ENCODE results near the gene C1S. TPM values are rescaled to one million over a fixed set of nuclear protein-coding genes. Genes with fewer than 3 reads are reported as not detected.
"Not testable (repeated sequence)": the region's sequence is repeated elsewhere in the genome, so short reads cannot be mapped to it uniquely, and the experiment has no call there.

Gene C1S
- total RNA-seq, 2 experiments from 2014 or later, result 3.8 to 4.6 TPM

DNA sequence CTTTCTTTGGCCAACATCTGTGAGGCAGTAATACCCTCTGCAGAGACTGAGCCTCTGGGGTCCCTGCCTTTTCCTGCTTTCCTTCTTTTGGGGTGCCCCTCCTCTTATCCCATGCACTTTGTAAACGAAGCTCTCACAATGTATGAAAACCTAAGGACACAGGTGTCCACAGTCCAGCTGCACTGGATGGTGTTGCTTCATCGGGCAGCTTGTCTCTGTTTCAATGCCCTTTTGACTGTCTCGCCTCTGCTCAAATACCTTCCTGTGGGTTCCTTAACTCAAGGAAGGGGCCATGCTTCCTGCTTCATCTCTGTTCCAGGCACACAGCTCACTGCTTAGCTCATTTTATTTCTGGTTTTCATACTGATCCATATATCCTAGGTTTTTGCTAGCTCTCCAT lies 42.1 kb downstream of the C1S start:
- Mint-ChIP-seq H3K4me3 (no peak overlapping the region), H3K27me3 (no peaks in the 10 kb centered on the region), H3K36me3 (ENCODE audit: low read depth) (peaks cover 59% of the 10 kb centered on the region), H3K4me1 (ENCODE audit: low read depth) (peaks cover 37% of the 10 kb centered on the region), H3K27ac (no peak overlapping the region), H3K9me3 (peaks cover 9% of the 10 kb centered on the region)
- Histone ChIP-seq H3K27me3 (ENCODE audit: control insufficient read depth in 1 of 2, insufficient read depth in 2 of 2, low read length in 2 of 2) (no peaks in the 10 kb centered on the region), H3K9me3 (ENCODE audit: control insufficient read depth in 1 of 2, insufficient read depth in 1 of 2, low read length in 2 of 2) (no peaks in the 10 kb centered on the region), H3K27ac (ENCODE audit: low read depth in 1 of 2, low read length in 2 of 2) (no peak overlapping the region), H3K4me3 (ENCODE audit: low read length) (no peak overlapping the region), H3K36me3 (ENCODE audit: insufficient read depth, low read length) (peaks cover 47% of the 10 kb centered on the region), H3K4me1 (ENCODE audit: insufficient read depth, low read length) (peaks cover 18% of the 10 kb centered on the region)
- TF ChIP-seq, protein P1, sequence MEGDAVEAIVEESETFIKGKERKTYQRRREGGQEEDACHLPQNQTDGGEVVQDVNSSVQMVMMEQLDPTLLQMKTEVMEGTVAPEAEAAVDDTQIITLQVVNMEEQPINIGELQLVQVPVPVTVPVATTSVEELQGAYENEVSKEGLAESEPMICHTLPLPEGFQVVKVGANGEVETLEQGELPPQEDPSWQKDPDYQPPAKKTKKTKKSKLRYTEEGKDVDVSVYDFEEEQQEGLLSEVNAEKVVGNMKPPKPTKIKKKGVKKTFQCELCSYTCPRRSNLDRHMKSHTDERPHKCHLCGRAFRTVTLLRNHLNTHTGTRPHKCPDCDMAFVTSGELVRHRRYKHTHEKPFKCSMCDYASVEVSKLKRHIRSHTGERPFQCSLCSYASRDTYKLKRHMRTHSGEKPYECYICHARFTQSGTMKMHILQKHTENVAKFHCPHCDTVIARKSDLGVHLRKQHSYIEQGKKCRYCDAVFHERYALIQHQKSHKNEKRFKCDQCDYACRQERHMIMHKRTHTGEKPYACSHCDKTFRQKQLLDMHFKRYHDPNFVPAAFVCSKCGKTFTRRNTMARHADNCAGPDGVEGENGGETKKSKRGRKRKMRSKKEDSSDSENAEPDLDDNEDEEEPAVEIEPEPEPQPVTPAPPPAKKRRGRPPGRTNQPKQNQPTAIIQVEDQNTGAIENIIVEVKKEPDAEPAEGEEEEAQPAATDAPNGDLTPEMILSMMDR (IDR thresholded peaks at IDR 0.05), result no peak
- intact Hi-C loops (cut with DNase I, micrococcal nuclease), result no loop called here
- ATAC-seq (ENCODE audit: poor library complexity), result no peak
- ChIA-PET CTCF (interaction anchor here (2.0 kb wide), 1 partner anchor 230 kb away, joined by 6 read pairs; the partner anchor contains the start of gene SPSB2), POLR2A (no interaction called here)
- no peak for DNase-seq

DNA sequence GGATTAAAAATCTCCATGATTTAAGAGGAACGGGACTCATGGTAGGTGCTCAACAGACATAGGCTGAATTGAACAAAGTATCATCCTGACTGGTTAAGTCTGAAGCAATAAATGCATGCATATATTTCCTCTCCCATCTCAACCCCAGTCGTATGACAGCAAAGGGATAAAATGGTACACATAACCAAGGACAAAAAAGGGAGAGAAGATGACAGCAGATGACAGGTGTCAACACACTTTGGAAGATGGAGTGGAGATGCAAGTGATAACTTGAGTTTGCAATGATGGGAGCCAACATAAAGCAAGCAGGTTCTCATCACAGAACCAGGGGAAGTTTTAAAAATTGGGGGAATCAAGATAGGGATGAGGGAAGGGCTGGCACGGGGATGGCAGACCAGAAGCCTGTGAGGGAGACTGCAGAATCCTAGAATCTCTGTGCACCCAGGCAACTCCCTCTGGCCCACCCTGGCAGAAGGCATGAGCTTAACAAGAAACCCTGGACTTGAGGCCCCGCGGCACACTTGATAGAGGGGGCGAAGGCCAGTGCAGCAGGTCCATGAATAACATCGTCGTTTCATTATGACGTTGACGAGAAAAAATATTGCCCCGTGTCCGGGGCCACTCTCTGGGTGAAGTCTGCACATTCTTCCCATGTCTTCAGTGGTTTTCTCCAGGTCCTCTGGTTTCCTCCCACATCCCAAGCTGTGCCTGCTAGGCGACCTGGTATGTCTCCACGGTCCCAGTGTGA lies 43.5 kb downstream of the C1S start:
- intact Hi-C loops (cut with DNase I, micrococcal nuclease), result no loop called here
- POLR2A ChIA-PET, result no interaction called here
- DNase-seq (no peak), ATAC-seq (ENCODE audit: poor library complexity) (no peak)
- Histone ChIP-seq H3K4me3 (ENCODE audit: low read length) (no peak overlapping the region), H3K4me1 (ENCODE audit: insufficient read depth, low read length) (peaks cover 25% of the 10 kb centered on the region), H3K27ac (ENCODE audit: low read depth in 1 of 2, low read length in 2 of 2) (no peak overlapping the region), H3K36me3 (ENCODE audit: insufficient read depth, low read length) (peaks cover 41% of the 10 kb centered on the region), H3K9me3 (ENCODE audit: control insufficient read depth in 1 of 2, insufficient read depth in 1 of 2, low read length in 2 of 2) (no peaks in the 10 kb centered on the region), H3K27me3 (ENCODE audit: control insufficient read depth in 1 of 2, insufficient read depth in 2 of 2, low read length in 2 of 2) (no peaks in the 10 kb centered on the region)
- CTCF ChIA-PET, result interaction anchor here (1.2 kb wide), 1 partner anchor 9 kb away, joined by 3 read pairs; no protein-coding TSS in a partner anchor
- H3K27me3 Mint-ChIP-seq, result no peaks in the 10 kb centered on the region
- peaks cover 49% of the 10 kb centered on the region for H3K4me1 Mint-ChIP-seq (ENCODE audit: low read depth)
- no peak overlapping the region for H3K27ac Mint-ChIP-seq
- peaks cover 9% of the 10 kb centered on the region for H3K9me3 Mint-ChIP-seq
- TF ChIP-seq, protein P1 (IDR thresholded peaks at IDR 0.05), result no peak
- H3K36me3 Mint-ChIP-seq (ENCODE audit: low read depth), result peaks cover 62% of the 10 kb centered on the region
- H3K4me3 Mint-ChIP-seq, result no peak overlapping the region

DNA sequence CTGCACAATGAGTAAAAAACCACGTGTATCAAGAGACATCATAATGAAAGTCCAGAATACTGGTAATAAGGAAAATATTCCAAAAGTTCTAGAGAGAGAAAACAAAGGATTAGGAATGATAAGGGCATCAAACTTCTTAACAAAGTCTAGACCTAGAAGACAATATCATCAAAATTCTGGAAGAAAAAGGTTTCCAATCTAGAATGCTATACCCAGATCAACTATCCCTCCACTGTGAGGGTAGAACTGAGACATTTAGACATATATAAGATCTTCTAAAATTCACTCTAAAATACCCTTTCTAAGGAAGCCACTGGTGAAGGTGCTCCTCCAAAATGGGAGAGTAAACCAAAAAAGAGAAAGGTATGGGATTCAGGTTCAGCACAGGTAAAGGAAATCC lies 45.6 kb downstream of the C1S start:
- intact Hi-C loops (cut with DNase I, micrococcal nuclease), result loop anchor here (5.0 kb wide), 1 partner anchor 89 kb away; the partner anchor contains the start of gene LPCAT3 (in 2 of the 2)
- Histone ChIP-seq H3K27me3 (ENCODE audit: control insufficient read depth in 1 of 2, insufficient read depth in 2 of 2, low read length in 2 of 2) (no peaks in the 10 kb centered on the region), H3K36me3 (ENCODE audit: insufficient read depth, low read length) (peaks cover 34% of the 10 kb centered on the region), H3K27ac (ENCODE audit: low read depth in 1 of 2, low read length in 2 of 2) (no peak overlapping the region), H3K4me3 (ENCODE audit: low read length) (no peak overlapping the region), H3K4me1 (ENCODE audit: insufficient read depth, low read length) (peaks cover 42% of the 10 kb centered on the region), H3K9me3 (ENCODE audit: control insufficient read depth in 1 of 2, insufficient read depth in 1 of 2, low read length in 2 of 2) (no peaks in the 10 kb centered on the region)
- H3K4me3 Mint-ChIP-seq, result peak overlapping the region; percentile 73
- TF ChIP-seq, protein P1 (IDR thresholded peaks at IDR 0.05), result no peak
- no peak for DNase-seq
- H3K36me3 Mint-ChIP-seq (ENCODE audit: low read depth), result peaks cover 61% of the 10 kb centered on the region
- ChIA-PET CTCF (no interaction called here), POLR2A (interaction anchor here (1.4 to 3.8 kb wide), 3 partner anchors 161 to 237 kb away, joined by 4 to 56 read pairs (median 23); partner anchors contain the start of genes C12orf57, RNU7-1 and SPSB2)
- H3K27ac Mint-ChIP-seq, result peak overlapping the region; percentile 78
- H3K4me1 Mint-ChIP-seq (ENCODE audit: low read depth), result peaks cover 58% of the 10 kb centered on the region
- peaks cover 9% of the 10 kb centered on the region for H3K9me3 Mint-ChIP-seq
- no peaks in the 10 kb centered on the region for H3K27me3 Mint-ChIP-seq
- ATAC-seq (ENCODE audit: poor library complexity), result no peak

DNA sequence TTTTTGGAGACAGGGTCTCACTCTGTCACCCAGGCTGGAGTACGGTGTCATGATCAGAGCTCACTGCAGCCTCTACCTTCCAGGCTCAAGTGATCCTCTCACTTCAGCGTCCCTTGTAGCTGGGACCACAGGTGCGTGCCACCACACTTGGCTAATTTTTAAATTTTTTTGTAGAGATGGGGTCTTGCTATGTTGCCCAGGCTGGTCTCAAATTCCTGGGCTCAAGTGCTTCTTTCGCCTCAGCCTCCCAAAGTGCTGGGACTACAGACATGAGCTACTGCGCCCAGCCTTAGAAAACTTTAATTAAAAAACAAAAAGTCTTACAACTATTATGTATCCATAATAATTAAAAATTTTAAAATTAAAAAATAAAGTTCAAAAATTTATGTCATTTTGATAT lies 46.7 kb downstream of the C1S start:
- not testable (repeated sequence) for ATAC-seq (ENCODE audit: poor library complexity); DNase-seq; H3K27me3 ChIP-seq (ENCODE audit: control insufficient read depth in 1 of 2, insufficient read depth in 2 of 2, low read length in 2 of 2); H3K9me3 ChIP-seq (ENCODE audit: control insufficient read depth in 1 of 2, insufficient read depth in 1 of 2, low read length in 2 of 2); H3K9me3 Mint-ChIP-seq; H3K27ac ChIP-seq (ENCODE audit: low read depth in 1 of 2, low read length in 2 of 2); H3K27me3 Mint-ChIP-seq
- H3K4me3 ChIP-seq (ENCODE audit: low read length), result peak overlapping the region; percentile 70
- Mint-ChIP-seq H3K27ac (peak overlapping the region; percentile 78), H3K4me3 (peak overlapping the region; percentile 73), H3K4me1 (ENCODE audit: low read depth) (peaks cover 57% of the 10 kb centered on the region), H3K36me3 (ENCODE audit: low read depth) (peaks cover 54% of the 10 kb centered on the region)
- H3K36me3 ChIP-seq (ENCODE audit: insufficient read depth, low read length), result peaks cover 25% of the 10 kb centered on the region
- ChIA-PET POLR2A (interaction anchor here (0.7 to 3.8 kb wide), 10 partner anchors 11 to 239 kb away, joined by 3 to 56 read pairs (median 6); partner anchors contain the start of genes C12orf57, C1R, CLSTN3 and RBP5), CTCF (interaction anchor here (1.0 to 3.4 kb wide), 3 partner anchors 183 to 238 kb away, joined by 3 to 16 read pairs (median 7); partner anchors contain the start of gene SPSB2)
- peaks cover 42% of the 10 kb centered on the region for H3K4me1 ChIP-seq (ENCODE audit: insufficient read depth, low read length)
- intact Hi-C loops (cut with DNase I, micrococcal nuclease), result loop anchor here (5.0 kb wide), 1 partner anchor 90 kb away; the partner anchor contains the start of gene LPCAT3 (in 2 of the 2)

Measured in CD4-positive, alpha-beta T cell (primary cell).